ENCODE results near the gene MMP12. TPM values are rescaled to one million over a fixed set of nuclear protein-coding genes. Genes with fewer than 3 reads are reported as not detected.
"Not testable (repeated sequence)": the region's sequence is repeated elsewhere in the genome, so short reads cannot be mapped to it uniquely, and the experiment has no call there.

Gene MMP12
- total RNA-seq, 4 donors from 2014 or later: not detected

DNA sequence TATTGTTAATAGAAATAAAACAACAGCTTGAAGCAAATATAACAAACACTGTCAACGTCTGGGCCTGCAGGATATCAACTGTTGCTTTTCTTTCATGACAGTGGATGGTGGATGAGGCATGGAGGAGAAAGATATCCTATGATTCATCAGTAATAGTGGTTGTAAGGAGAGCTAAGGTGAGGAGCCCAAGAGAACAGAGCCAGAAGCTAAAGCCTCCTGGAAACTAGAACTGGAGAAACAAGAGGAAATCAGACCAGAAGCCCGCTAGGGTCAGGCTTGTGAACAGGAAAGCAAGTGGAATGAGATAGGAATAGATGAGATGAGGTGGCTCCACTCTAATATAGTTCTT, 37.7 kb upstream of the MMP12 start:
- no peak for TF ChIP-seq POLR2A (IDR thresholded peaks at IDR 0.05)
- TF ChIP-seq, protein P1, sequence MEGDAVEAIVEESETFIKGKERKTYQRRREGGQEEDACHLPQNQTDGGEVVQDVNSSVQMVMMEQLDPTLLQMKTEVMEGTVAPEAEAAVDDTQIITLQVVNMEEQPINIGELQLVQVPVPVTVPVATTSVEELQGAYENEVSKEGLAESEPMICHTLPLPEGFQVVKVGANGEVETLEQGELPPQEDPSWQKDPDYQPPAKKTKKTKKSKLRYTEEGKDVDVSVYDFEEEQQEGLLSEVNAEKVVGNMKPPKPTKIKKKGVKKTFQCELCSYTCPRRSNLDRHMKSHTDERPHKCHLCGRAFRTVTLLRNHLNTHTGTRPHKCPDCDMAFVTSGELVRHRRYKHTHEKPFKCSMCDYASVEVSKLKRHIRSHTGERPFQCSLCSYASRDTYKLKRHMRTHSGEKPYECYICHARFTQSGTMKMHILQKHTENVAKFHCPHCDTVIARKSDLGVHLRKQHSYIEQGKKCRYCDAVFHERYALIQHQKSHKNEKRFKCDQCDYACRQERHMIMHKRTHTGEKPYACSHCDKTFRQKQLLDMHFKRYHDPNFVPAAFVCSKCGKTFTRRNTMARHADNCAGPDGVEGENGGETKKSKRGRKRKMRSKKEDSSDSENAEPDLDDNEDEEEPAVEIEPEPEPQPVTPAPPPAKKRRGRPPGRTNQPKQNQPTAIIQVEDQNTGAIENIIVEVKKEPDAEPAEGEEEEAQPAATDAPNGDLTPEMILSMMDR (IDR thresholded peaks at IDR 0.05): no peak
- no peaks in the 10 kb centered on the region for H3K27me3 ChIP-seq
- 76 to 78% methylated on average over 2 of the region's 2 CpGs for WGBS, 2 donors
- no peak overlapping the region for H3K27ac ChIP-seq
- no peaks in the 10 kb centered on the region for H3K9me3 ChIP-seq
- H3K4me3 ChIP-seq (replicated peaks in 1 of 3): no peak overlapping the region
- no peaks in the 10 kb centered on the region for H3K36me3 ChIP-seq
- DNase-seq: no peak
- intact Hi-C loops (cut with DNase I): no loop called here
- H3K4me1 ChIP-seq: no peaks in the 10 kb centered on the region

- DNase-seq: no peak
- TF ChIP-seq POLR2A (IDR thresholded peaks at IDR 0.05): no peak
- TF ChIP-seq, protein P1 (IDR thresholded peaks at IDR 0.05): no peak
- 86 to 87% methylated on average over 13 of the region's 13 CpGs for WGBS, 2 donors
- H3K4me3 ChIP-seq (replicated peaks in 1 of 3): no peak overlapping the region
- H3K27ac ChIP-seq: no peak overlapping the region
- no peaks in the 10 kb centered on the region for H3K9me3 ChIP-seq
- no peaks in the 10 kb centered on the region for H3K27me3 ChIP-seq
- intact Hi-C loops (cut with DNase I): no loop called here
- no peaks in the 10 kb centered on the region for H3K4me1 ChIP-seq
- H3K36me3 ChIP-seq: no peaks in the 10 kb centered on the region
Observed at GRCh38 chr11:102911758-102912481, 37.1 kb upstream of the MMP12 start.

- H3K27ac ChIP-seq; H3K36me3 ChIP-seq; DNase-seq; intact Hi-C loops (cut with DNase I); H3K4me1 ChIP-seq; H3K27me3 ChIP-seq; H3K4me3 ChIP-seq (replicated peaks in 1 of 3); H3K9me3 ChIP-seq: not testable (repeated sequence)
- 54 to 62% methylated on average over 5 of the region's 5 CpGs for WGBS, 2 donors
Observed at GRCh38 chr11:102905848-102906247, 31.1 kb upstream of the MMP12 start.

- 80 to 91% methylated on average over 5 of the region's 5 CpGs for WGBS, 2 donors
- intact Hi-C loops (cut with DNase I); H3K27me3 ChIP-seq; DNase-seq; H3K4me1 ChIP-seq; H3K36me3 ChIP-seq; H3K4me3 ChIP-seq (replicated peaks in 1 of 3); H3K9me3 ChIP-seq; H3K27ac ChIP-seq: not testable (repeated sequence)
Observed at GRCh38 chr11:102903895-102904294, 29.1 kb upstream of the MMP12 start.

- 85% methylated on average over 2 of the region's 2 CpGs for WGBS, 2 donors
- no peaks in the 10 kb centered on the region for H3K4me1 ChIP-seq
- H3K9me3 ChIP-seq: no peaks in the 10 kb centered on the region
- intact Hi-C loops (cut with DNase I): no loop called here
- TF ChIP-seq, protein P1 (IDR thresholded peaks at IDR 0.05): no peak
- TF ChIP-seq POLR2A (IDR thresholded peaks at IDR 0.05): no peak
- H3K27me3 ChIP-seq: no peaks in the 10 kb centered on the region
- DNase-seq: no peak
- H3K4me3 ChIP-seq (replicated peaks in 1 of 3): no peak overlapping the region
- H3K27ac ChIP-seq: no peak overlapping the region
- no peaks in the 10 kb centered on the region for H3K36me3 ChIP-seq
Observed at GRCh38 chr11:102900346-102900745, 25.6 kb upstream of the MMP12 start.

DNA sequence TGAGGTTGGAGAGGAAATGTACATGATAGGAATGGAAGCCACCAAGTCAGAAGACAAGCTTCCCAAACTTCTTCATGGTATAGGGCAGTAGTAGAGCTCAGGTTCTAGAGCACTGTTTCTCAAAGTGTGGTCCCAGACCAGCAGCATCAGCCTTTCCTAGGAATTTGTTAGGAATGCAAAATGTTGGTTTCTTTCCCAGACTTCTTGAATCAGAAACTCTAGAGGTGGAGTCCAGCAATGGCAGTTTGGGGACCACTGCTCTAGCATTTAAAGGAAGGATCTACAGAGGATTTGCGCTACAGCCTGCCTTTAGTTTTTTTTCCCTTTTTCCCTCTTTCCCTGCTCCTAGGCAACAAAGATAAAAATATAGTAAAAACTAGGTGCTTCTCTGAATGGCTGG, 17.0 kb upstream of the MMP12 start:
- Histone ChIP-seq H3K27me3 (no peaks in the 10 kb centered on the region), H3K36me3 (no peaks in the 10 kb centered on the region), H3K4me3 (replicated peaks in 1 of 3) (no peak overlapping the region), H3K27ac (no peak overlapping the region), H3K9me3 (no peaks in the 10 kb centered on the region), H3K4me1 (no peaks in the 10 kb centered on the region)
- TF ChIP-seq POLR2A (IDR thresholded peaks at IDR 0.05): no peak
- no peak for DNase-seq
- intact Hi-C loops (cut with DNase I): no loop called here
- 91 to 97% methylated on average over 1 of the region's 1 CpG for WGBS, 2 donors
